ENCODE data around the gene NKG7. TPM values are rescaled to one million over a fixed set of nuclear protein-coding genes. Genes with fewer than 3 reads are reported as not detected.

The NKG7 gene
- total and polyA plus RNA-seq, 2 of the 13 experiments (the other 11 are each of a cell fraction or from before 2014, with no cell fraction given): 0.40 TPM; not detected in 1

- TF ChIP-seq ATRX (CRISPR knock-in tag; IDR thresholded peaks at IDR 0.05; ENCODE audit: borderline replicate concordance): no peak
- peak; percentile 43; the same call in 1 of the 2 replicates for TF ChIP-seq FOSL2 (CRISPR knock-in tag; IDR thresholded peaks at IDR 0.05)
- TF ChIP-seq HMG20B (CRISPR knock-in tag; conservative IDR thresholded peaks at IDR 0.05): no peak
- TF ChIP-seq ZNF33B (CRISPR knock-in tag; IDR thresholded peaks at IDR 0.05): no peak
- no peak for TF ChIP-seq SOX6 (IDR thresholded peaks at IDR 0.05)
- peak; percentile 82 for TF ChIP-seq SOX6 (CRISPR knock-in tag; IDR thresholded peaks at IDR 0.05)
- TF ChIP-seq ZNF292 (CRISPR knock-in tag; IDR thresholded peaks at IDR 0.05; ENCODE audit: borderline replicate concordance, low read depth): 0 out of 2 replicates have a peak, but pooled peaks have one; percentile 20
- no peak for TF ChIP-seq ZNF343 (CRISPR knock-in tag; IDR thresholded peaks at IDR 0.05)
- no peak for TF ChIP-seq ZNF362 (CRISPR knock-in tag; IDR thresholded peaks at IDR 0.05; ENCODE audit: borderline replicate concordance)
- TF ChIP-seq PRMT3 (CRISPR knock-in tag; IDR thresholded peaks at IDR 0.05; ENCODE audit: borderline replicate concordance, low read depth): no peak
- no peak for TF ChIP-seq ETV6 (CRISPR knock-in tag; conservative IDR thresholded peaks at IDR 0.05)
- no peak for TF ChIP-seq EED (CRISPR knock-in tag; IDR thresholded peaks at IDR 0.05)
- TF ChIP-seq XRCC5 (optimal IDR thresholded peaks at IDR 0.05; ENCODE audit: low read length): no peak
- TF ChIP-seq ZNF318 (CRISPR knock-in tag; IDR thresholded peaks at IDR 0.05): no peak
- TF ChIP-seq TFAP4 (IDR thresholded peaks at IDR 0.05; ENCODE audit: borderline replicate concordance, low read depth): peak; percentile 10; the same call in 1 of the 2 replicates
- no peak for TF ChIP-seq ZMYM2 (CRISPR knock-in tag; IDR thresholded peaks at IDR 0.05)
- no peak for TF ChIP-seq ZFP90 (CRISPR knock-in tag; IDR thresholded peaks at IDR 0.05; ENCODE audit: borderline replicate concordance)
These were observed 15.5 kb upstream of the NKG7 start, which contains the start of gene LIM2 (continued) for GRCh38 chr19:51387924-51388389.

Measured in HepG2 (cell line).